SK-N-SH treated with all-trans-retinoic acid at 6 μM for 48 hours (cell line): ENCODE results near the gene EID2.

ENCODE experiments used
- ATAC-seq: fragments of 200-7000 bp; cut with Tn5 transposase; 3 replicates; pipeline ENCODE4 v1.9.1; 2020; ENCODE audit warnings: mild to moderate bottlenecking, moderate library complexity
- BACH2 ChIP-seq: fragments of 250-450 bp; sonication (Bioruptor Pico); IDR thresholded peaks from 2 replicates; pipeline ENCODE4 v1.9.0; 2021; ENCODE audit warnings: mild to moderate bottlenecking, borderline replicate concordance
- CSDC2 ChIP-seq: fragments of 250-450 bp; sonication (Bioruptor Pico); IDR thresholded peaks from 2 replicates; pipeline ENCODE4 v1.5.0; 2020; ENCODE audit warnings: mild to moderate bottlenecking, moderate library complexity
- ESRRG ChIP-seq: fragments of 250-450 bp; sonication (Bioruptor Pico); IDR thresholded peaks from 2 replicates; pipeline ENCODE4 v1.6.1; 2021; ENCODE audit warnings: mild to moderate bottlenecking
- GLIS3 ChIP-seq: fragments of 250-450 bp; sonication (Bioruptor Pico); IDR thresholded peaks from 2 replicates; pipeline ENCODE4 v1.5.0; 2020; ENCODE audit warnings: mild to moderate bottlenecking, moderate library complexity
- ISL1 ChIP-seq: fragments of 250-450 bp; sonication (Bioruptor Pico); IDR thresholded peaks from 2 replicates; pipeline ENCODE4 v2.1.2; 2022; ENCODE audit warnings: mild to moderate bottlenecking, moderate library complexity
- OSR1 ChIP-seq: fragments of 250-450 bp; sonication (Bioruptor Pico); IDR thresholded peaks from 2 replicates; pipeline ENCODE4 v1.8.0; 2022; ENCODE audit warnings: moderate library complexity, mild to moderate bottlenecking, inconsistent platforms
- PPARA ChIP-seq: fragments of 250-450 bp; sonication (Bioruptor Pico); IDR thresholded peaks from 2 replicates; pipeline ENCODE4 v1.5.0; 2020; ENCODE audit warnings: mild to moderate bottlenecking, borderline replicate concordance
- RARB ChIP-seq: fragments of 250-450 bp; sonication (Bioruptor Pico); IDR thresholded peaks from 2 replicates; pipeline ENCODE4 v1.8.0; 2021; ENCODE audit warnings: mild to moderate bottlenecking, moderate library complexity
- SNAI2 ChIP-seq: fragments of 250-450 bp; sonication (Bioruptor Pico); IDR thresholded peaks from 2 replicates; pipeline ENCODE4 v1.5.0; 2020; ENCODE audit warnings: mild to moderate bottlenecking, moderate library complexity
- TCF4 ChIP-seq: fragments of 250-450 bp; sonication (Bioruptor Pico); IDR thresholded peaks from 2 replicates; pipeline ENCODE4 v1.8.0; 2021; ENCODE audit warnings: mild to moderate bottlenecking, moderate library complexity, borderline replicate concordance
- ZC3H10 ChIP-seq: fragments of 250-450 bp; sonication (Bioruptor Pico); IDR thresholded peaks from 2 replicates; pipeline ENCODE4 v1.5.1; 2021; ENCODE audit warnings: mild to moderate bottlenecking, moderate library complexity
- ZFP3 ChIP-seq: fragments of 250-450 bp; sonication (Bioruptor Pico); IDR thresholded peaks from 2 replicates; pipeline ENCODE4 v1.5.0; 2020; ENCODE audit warnings: mild to moderate bottlenecking, moderate library complexity
- ZFP30 ChIP-seq: fragments of 450-650 bp; formaldehyde crosslinking; IDR thresholded peaks from 2 replicates; pipeline ENCODE4 v1.5.0; 2022; ENCODE audit warnings: mild to moderate bottlenecking, moderate library complexity
- ZNF565 ChIP-seq: fragments of 450-650 bp; formaldehyde crosslinking; conservative IDR thresholded peaks from 2 replicates; pipeline ENCODE4 v1.5.0; 2020; ENCODE audit warnings: low read depth, mild to moderate bottlenecking, moderate library complexity
- ZNF70 ChIP-seq: fragments of 450-650 bp; formaldehyde crosslinking; IDR thresholded peaks from 2 replicates; pipeline ENCODE4 v1.5.0; 2020; ENCODE audit warnings: mild to moderate bottlenecking, moderate library complexity
- ZNF8 ChIP-seq: fragments of 450-650 bp; formaldehyde crosslinking; IDR thresholded peaks from 2 replicates; pipeline ENCODE4 v1.5.0; 2020; ENCODE audit warnings: mild to moderate bottlenecking, moderate library complexity
- TF ChIP-seq, protein P1 (sequence below): fragments of 250-450 bp; sonication (Bioruptor Pico); IDR thresholded peaks from 2 replicates; pipeline ENCODE4 v1.5.1; 2021; ENCODE audit warnings: mild to moderate bottlenecking, moderate library complexity
- TF ChIP-seq, protein P2 (sequence below): fragments of 250-450 bp; sonication (Bioruptor Pico); IDR thresholded peaks from 2 replicates; pipeline ENCODE4 v1.5.0; 2020; ENCODE audit warnings: mild to moderate bottlenecking, moderate library complexity
- TF ChIP-seq, protein P3 (sequence below): fragments of 250-450 bp; sonication (Bioruptor Pico); IDR thresholded peaks from 2 replicates; pipeline ENCODE4 v1.5.1; 2020; ENCODE audit warnings: low read depth, mild to moderate bottlenecking, moderate library complexity
- TF ChIP-seq, protein P4 (sequence below): fragments of 250-450 bp; sonication (Bioruptor Pico); IDR thresholded peaks from 2 replicates; pipeline ENCODE4 v1.8.0; 2021; ENCODE audit warnings: low read depth, mild to moderate bottlenecking, moderate library complexity, borderline replicate concordance

The EID2 gene

DNA sequence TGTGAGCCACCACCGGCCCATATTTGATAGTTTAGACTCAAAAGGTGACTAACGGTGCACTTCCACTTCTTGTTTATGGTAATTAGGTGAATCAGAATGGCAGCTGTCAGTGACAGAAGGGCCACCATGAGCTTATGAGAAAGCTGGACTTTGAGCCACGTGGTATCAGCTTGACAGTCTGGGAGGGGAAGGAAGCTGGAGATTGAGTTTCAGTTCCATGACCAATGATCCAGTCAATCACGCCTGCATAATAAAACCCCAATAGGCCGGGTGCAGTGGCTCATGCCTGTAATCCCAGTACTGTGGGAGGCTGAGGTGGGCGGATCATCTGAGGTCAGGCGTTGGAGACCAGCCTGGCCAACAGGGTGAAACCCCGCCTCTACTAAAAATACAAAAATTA lies 15.5 kb downstream of the EID2 start:
- no peak for ATAC-seq
- TF ChIP-seq ZC3H10 (CRISPR knock-in tag) (no peak), PPARA (CRISPR knock-in tag) (no peak), ESRRG (no peak), ZNF70 (CRISPR knock-in tag) (no peak), BACH2 (CRISPR knock-in tag) (no peak), GLIS3 (no peak), ZNF565 (CRISPR knock-in tag) (no peak), RARB (CRISPR knock-in tag) (no peak), OSR1 (CRISPR knock-in tag) (no peak), TCF4 (no peak)
- TF ChIP-seq, protein P1, sequence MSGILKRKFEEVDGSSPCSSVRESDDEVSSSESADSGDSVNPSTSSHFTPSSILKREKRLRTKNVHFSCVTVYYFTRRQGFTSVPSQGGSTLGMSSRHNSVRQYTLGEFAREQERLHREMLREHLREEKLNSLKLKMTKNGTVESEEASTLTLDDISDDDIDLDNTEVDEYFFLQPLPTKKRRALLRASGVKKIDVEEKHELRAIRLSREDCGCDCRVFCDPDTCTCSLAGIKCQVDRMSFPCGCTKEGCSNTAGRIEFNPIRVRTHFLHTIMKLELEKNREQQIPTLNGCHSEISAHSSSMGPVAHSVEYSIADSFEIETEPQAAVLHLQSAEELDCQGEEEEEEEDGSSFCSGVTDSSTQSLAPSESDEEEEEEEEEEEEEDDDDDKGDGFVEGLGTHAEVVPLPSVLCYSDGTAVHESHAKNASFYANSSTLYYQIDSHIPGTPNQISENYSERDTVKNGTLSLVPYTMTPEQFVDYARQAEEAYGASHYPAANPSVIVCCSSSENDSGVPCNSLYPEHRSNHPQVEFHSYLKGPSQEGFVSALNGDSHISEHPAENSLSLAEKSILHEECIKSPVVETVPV (CRISPR knock-in tag) = no peak

- no peak for ATAC-seq
- TF ChIP-seq ISL1 (no peak), CSDC2 (CRISPR knock-in tag) (no peak), BACH2 (CRISPR knock-in tag) (no peak), ZNF8 (CRISPR knock-in tag) (no peak), GLIS3 (no peak), RARB (CRISPR knock-in tag) (no peak), ESRRG (no peak), ZNF565 (CRISPR knock-in tag) (no peak), SNAI2 (CRISPR knock-in tag) (no peak), ZFP3 (CRISPR knock-in tag) (no peak)
- TF ChIP-seq, protein P2, sequence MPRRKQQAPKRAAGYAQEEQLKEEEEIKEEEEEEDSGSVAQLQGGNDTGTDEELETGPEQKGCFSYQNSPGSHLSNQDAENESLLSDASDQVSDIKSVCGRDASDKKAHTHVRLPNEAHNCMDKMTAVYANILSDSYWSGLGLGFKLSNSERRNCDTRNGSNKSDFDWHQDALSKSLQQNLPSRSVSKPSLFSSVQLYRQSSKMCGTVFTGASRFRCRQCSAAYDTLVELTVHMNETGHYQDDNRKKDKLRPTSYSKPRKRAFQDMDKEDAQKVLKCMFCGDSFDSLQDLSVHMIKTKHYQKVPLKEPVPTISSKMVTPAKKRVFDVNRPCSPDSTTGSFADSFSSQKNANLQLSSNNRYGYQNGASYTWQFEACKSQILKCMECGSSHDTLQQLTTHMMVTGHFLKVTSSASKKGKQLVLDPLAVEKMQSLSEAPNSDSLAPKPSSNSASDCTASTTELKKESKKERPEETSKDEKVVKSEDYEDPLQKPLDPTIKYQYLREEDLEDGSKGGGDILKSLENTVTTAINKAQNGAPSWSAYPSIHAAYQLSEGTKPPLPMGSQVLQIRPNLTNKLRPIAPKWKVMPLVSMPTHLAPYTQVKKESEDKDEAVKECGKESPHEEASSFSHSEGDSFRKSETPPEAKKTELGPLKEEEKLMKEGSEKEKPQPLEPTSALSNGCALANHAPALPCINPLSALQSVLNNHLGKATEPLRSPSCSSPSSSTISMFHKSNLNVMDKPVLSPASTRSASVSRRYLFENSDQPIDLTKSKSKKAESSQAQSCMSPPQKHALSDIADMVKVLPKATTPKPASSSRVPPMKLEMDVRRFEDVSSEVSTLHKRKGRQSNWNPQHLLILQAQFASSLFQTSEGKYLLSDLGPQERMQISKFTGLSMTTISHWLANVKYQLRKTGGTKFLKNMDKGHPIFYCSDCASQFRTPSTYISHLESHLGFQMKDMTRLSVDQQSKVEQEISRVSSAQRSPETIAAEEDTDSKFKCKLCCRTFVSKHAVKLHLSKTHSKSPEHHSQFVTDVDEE (CRISPR knock-in tag) = no peak
- TF ChIP-seq, protein P1 (CRISPR knock-in tag) = no peak
- TF ChIP-seq, protein P3, sequence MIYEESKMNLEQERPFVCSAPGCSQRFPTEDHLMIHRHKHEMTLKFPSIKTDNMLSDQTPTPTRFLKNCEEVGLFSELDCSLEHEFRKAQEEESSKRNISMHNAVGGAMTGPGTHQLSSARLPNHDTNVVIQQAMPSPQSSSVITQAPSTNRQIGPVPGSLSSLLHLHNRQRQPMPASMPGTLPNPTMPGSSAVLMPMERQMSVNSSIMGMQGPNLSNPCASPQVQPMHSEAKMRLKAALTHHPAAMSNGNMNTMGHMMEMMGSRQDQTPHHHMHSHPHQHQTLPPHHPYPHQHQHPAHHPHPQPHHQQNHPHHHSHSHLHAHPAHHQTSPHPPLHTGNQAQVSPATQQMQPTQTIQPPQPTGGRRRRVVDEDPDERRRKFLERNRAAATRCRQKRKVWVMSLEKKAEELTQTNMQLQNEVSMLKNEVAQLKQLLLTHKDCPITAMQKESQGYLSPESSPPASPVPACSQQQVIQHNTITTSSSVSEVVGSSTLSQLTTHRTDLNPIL (CRISPR knock-in tag) = no peak
Measured at GRCh38 chr19:39520541-39521484, 19.1 kb downstream of the EID2 start.

DNA sequence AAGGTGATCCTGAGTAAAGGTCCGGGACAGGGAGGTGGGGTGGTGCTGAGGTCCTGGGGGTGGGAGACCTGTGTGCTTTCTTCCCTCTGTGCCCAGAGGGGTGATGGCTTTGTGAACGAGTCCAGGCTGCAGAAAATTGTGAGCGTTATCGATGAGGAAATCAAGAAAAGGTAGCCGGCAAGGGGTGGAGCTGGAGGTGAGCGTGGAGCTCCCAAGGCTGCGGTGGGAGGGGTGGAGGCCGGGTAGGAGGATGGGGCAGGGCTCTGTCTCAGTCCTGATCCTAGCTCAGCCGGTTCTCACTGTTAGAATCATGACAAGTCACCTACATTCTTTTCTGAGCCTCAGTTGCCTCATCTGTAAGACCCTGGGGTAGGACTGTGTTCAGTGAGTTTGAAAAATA lies 21.0 kb downstream of the EID2 start:
- TF ChIP-seq OSR1 (CRISPR knock-in tag) = no peak
- TF ChIP-seq BACH2 (CRISPR knock-in tag) = no peak
- TF ChIP-seq, protein P1 (CRISPR knock-in tag) = no peak
- TF ChIP-seq, all 23 proteins: peak for 0
- ATAC-seq = no peak

GRCh38 chr19:39518458-39518857 lies 21.5 kb downstream of the EID2 start:
- ATAC-seq = no peak
- TF ChIP-seq ZFP30 (CRISPR knock-in tag) (no peak), ZNF70 (CRISPR knock-in tag) (no peak), OSR1 (CRISPR knock-in tag) (no peak), PPARA (CRISPR knock-in tag) (no peak)
- TF ChIP-seq, protein P2 (CRISPR knock-in tag) = no peak
- TF ChIP-seq, protein P4, sequence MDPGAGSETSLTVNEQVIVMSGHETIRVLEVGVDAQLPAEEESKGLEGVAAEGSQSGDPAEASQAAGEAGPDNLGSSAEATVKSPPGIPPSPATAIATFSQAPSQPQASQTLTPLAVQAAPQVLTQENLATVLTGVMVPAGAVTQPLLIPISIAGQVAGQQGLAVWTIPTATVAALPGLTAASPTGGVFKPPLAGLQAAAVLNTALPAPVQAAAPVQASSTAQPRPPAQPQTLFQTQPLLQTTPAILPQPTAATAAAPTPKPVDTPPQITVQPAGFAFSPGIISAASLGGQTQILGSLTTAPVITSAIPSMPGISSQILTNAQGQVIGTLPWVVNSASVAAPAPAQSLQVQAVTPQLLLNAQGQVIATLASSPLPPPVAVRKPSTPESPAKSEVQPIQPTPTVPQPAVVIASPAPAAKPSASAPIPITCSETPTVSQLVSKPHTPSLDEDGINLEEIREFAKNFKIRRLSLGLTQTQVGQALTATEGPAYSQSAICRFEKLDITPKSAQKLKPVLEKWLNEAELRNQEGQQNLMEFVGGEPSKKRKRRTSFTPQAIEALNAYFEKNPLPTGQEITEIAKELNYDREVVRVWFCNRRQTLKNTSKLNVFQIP (CRISPR knock-in tag) = no peak
